ENCODE measurements around the gene ABTB2. TPM values are rescaled to one million over a fixed set of nuclear protein-coding genes. Genes with fewer than 3 reads are reported as not detected.
"Not testable (repeated sequence)": the region's sequence is repeated elsewhere in the genome, so short reads cannot be mapped to it uniquely, and the experiment has no call there.

Gene ABTB2
- polyA plus RNA-seq, 1 of the 3 experiments (the other 2 are of a cell fraction) = 7.8 TPM

- TF ChIP-seq ZBTB33 (IDR thresholded peaks at IDR 0.05; ENCODE audit: borderline replicate concordance, low read depth) (no peak), MXI1 (IDR thresholded peaks at IDR 0.05; ENCODE audit: low read depth, low read length) (no peak), JUND (IDR thresholded peaks at IDR 0.05) (no peak), GATA2 (CRISPR knock-in tag; IDR thresholded peaks at IDR 0.05) (no peak), PBX3 (IDR thresholded peaks at IDR 0.05) (no peak), POLR2AphosphoS5 (IDR thresholded peaks at IDR 0.05; ENCODE audit: low read depth, low read length) (no peak), TCF12 (IDR thresholded peaks at IDR 0.05) (no peak)
Observed at GRCh38 chr11:34219279-34219678, 138.5 kb downstream of the ABTB2 start (continued).

- H3K79me2 ChIP-seq (ENCODE audit: insufficient read depth); H3K9me3 ChIP-seq; H3K9me2 ChIP-seq; POLR2A ChIA-PET; DNase-seq; H3K27me3 ChIP-seq (ENCODE audit: insufficient read depth); H3K36me3 ChIP-seq (replicated peaks in 1 of 2; ENCODE audit: control insufficient read depth in 1 of 2, insufficient read depth in 2 of 2, low read length in 1 of 2); H3K4me3 ChIP-seq (ENCODE audit: low read depth in 2 of 2, low read length in 1 of 2); H3K9ac ChIP-seq; H3F3A ChIP-seq (replicated peaks; ENCODE audit: insufficient read depth); H3K4me2 ChIP-seq; H4K20me1 ChIP-seq (ENCODE audit: insufficient read depth); H3K27ac ChIP-seq (ENCODE audit: low read depth in 2 of 2, low read length in 1 of 2); H2AFZ ChIP-seq (ENCODE audit: low read depth): not testable (repeated sequence)
- CTCF ChIA-PET = interaction anchor here (0.7 kb wide), 1 partner anchor 16 kb away, joined by 4 read pairs; no protein-coding TSS in a partner anchor
- WGBS (ENCODE audit: low lambda C conversion rate) = 96% methylated on average over 2 of the region's 2 CpGs
- H3K4me1 ChIP-seq (ENCODE audit: control insufficient read depth in 1 of 2, insufficient read depth in 2 of 2, low read depth in 1 of 2, low read length in 1 of 2) = peaks cover 12 to 20% of the 10 kb centered on the region in 2 experiments; a peak in 3 of 4 replicates
Observed at GRCh38 chr11:34218756-34219155, 139.1 kb downstream of the ABTB2 start.

GRCh38 chr11:34218067-34218466, 139.7 kb downstream of the ABTB2 start:
- Histone ChIP-seq H3K27me3 (ENCODE audit: insufficient read depth) (no peaks in the 10 kb centered on the region), H3K9me2 (no peaks in the 10 kb centered on the region), H3K27ac (ENCODE audit: low read depth in 2 of 2, low read length in 1 of 2) (no peak overlapping the region), H3K4me1 (ENCODE audit: control insufficient read depth in 1 of 2, insufficient read depth in 2 of 2, low read depth in 1 of 2, low read length in 1 of 2) (peaks cover 7 to 20% of the 10 kb centered on the region in 2 experiments; a peak in 3 of 4 replicates), H3K36me3 (replicated peaks in 1 of 2; ENCODE audit: control insufficient read depth in 1 of 2, insufficient read depth in 2 of 2, low read length in 1 of 2) (no peaks in the 10 kb centered on the region), H3F3A (replicated peaks; ENCODE audit: insufficient read depth) (peaks cover 9% of the 10 kb centered on the region), H2AFZ (ENCODE audit: low read depth) (no peak overlapping the region), H4K20me1 (ENCODE audit: insufficient read depth) (no peaks in the 10 kb centered on the region), H3K79me2 (ENCODE audit: insufficient read depth) (no peaks in the 10 kb centered on the region), H3K4me3 (ENCODE audit: low read depth in 2 of 2, low read length in 1 of 2) (no peak overlapping the region), H3K9ac (no peak overlapping the region), H3K9me3 (no peaks in the 10 kb centered on the region), H3K4me2 (no peak overlapping the region)
- ChIA-PET POLR2A (no interaction called here), CTCF (interaction anchor here (0.6 to 1.1 kb wide), 2 partner anchors 11 to 66 kb away, joined by 3 read pairs; no protein-coding TSS in a partner anchor)
- no peak for DNase-seq
- no peak for TF ChIP-seq RAD21 (IDR thresholded peaks at IDR 0.05; ENCODE audit: low read length)
- TF ChIP-seq ZBTB33 (IDR thresholded peaks at IDR 0.05; ENCODE audit: borderline replicate concordance, low read depth) = no peak
- no peak for TF ChIP-seq FOXJ3 (CRISPR knock-in tag; IDR thresholded peaks at IDR 0.05)
- no peak for TF ChIP-seq TAF1 (IDR thresholded peaks at IDR 0.05; ENCODE audit: borderline replicate concordance, low read depth, low read length)
- TF ChIP-seq MXI1 (IDR thresholded peaks at IDR 0.05; ENCODE audit: low read depth, low read length) = no peak
- no peak for TF ChIP-seq TEAD4 (IDR thresholded peaks at IDR 0.05; ENCODE audit: borderline replicate concordance, insufficient read depth)
- no peak for TF ChIP-seq IRF3 (IDR thresholded peaks at IDR 0.05; ENCODE audit: low read depth, low read length)
- no peak for TF ChIP-seq SIN3A (IDR thresholded peaks at IDR 0.05; ENCODE audit: borderline replicate concordance, low read depth, low read length)
- no peak for TF ChIP-seq FOSL2 (IDR thresholded peaks at IDR 0.05; ENCODE audit: borderline replicate concordance, low read depth)
- peak; percentile 82 for TF ChIP-seq TCF12 (IDR thresholded peaks at IDR 0.05)
- TF ChIP-seq MEF2A (IDR thresholded peaks at IDR 0.05; ENCODE audit: borderline replicate concordance, low read depth) = no peak
- no peak for TF ChIP-seq ELF1 (IDR thresholded peaks at IDR 0.05)
- peak; percentile 41 for TF ChIP-seq PBX3 (IDR thresholded peaks at IDR 0.05)
- TF ChIP-seq POLR2AphosphoS5 (IDR thresholded peaks at IDR 0.05; ENCODE audit: low read depth, low read length) = no peak; the same call in 1 of the 2 replicates

All from SK-N-SH (cell line).